ENCODE measurements around the gene NOS1.

GRCh38 chr12:117339104-117339503, 22.3 kb downstream of the NOS1 start:
- TF ChIP-seq CTCF (IDR thresholded peaks at IDR 0.05), result no peak
- TF ChIP-seq POLR2A (IDR thresholded peaks at IDR 0.05), result no peak
